Kidney epithelial cell (primary cell): ENCODE measurements around the gene SCAF11. TPM values are rescaled to one million over a fixed set of nuclear protein-coding genes. Genes with fewer than 3 reads are reported as not detected.
A peak's percentile ranks its signal among the peaks of the same experiment; 100 is the strongest.

Experiments used
- DNase-seq: peaks from one replicate; pipeline ENCODE4 v3.0.0-alpha.2; 2010; ENCODE audit warnings: low read depth
- H3K27me3 ChIP-seq: 2 replicates; pipeline ENCODE4 v1.6.0; 2011; ENCODE audit warnings: low read length; ENCODE audit not compliant: control insufficient read depth, insufficient read depth
- H3K36me3 ChIP-seq: 2 replicates; pipeline ENCODE4 v1.5.1; 2011; ENCODE audit warnings: low read length; ENCODE audit not compliant: control insufficient read depth, insufficient read depth
- H3K4me3 ChIP-seq: 2 replicates; pipeline ENCODE4 v1.5.1; 2011; ENCODE audit warnings: low read depth, mild to moderate bottlenecking, control low read depth, low read length
- total RNA-seq: library from RNA; depleted of rRNA; stranded (reverse); fragments of >200 nt; gene quantifications from 2 replicates; pipeline ENCODE4 v1.2.3, GENCODE V29; 2015
- TF ChIP-seq, protein P1 (sequence below): IDR thresholded peaks from 2 replicates; pipeline ENCODE4 v1.5.1; 2011; ENCODE audit warnings: mild to moderate bottlenecking, moderate library complexity, low read length, control low read depth, inconsistent platforms; ENCODE audit not compliant: insufficient read depth, poor library complexity, severe bottlenecking

The SCAF11 gene
- total RNA-seq, 1 donor from 2014 or later, result 108 TPM

DNA sequence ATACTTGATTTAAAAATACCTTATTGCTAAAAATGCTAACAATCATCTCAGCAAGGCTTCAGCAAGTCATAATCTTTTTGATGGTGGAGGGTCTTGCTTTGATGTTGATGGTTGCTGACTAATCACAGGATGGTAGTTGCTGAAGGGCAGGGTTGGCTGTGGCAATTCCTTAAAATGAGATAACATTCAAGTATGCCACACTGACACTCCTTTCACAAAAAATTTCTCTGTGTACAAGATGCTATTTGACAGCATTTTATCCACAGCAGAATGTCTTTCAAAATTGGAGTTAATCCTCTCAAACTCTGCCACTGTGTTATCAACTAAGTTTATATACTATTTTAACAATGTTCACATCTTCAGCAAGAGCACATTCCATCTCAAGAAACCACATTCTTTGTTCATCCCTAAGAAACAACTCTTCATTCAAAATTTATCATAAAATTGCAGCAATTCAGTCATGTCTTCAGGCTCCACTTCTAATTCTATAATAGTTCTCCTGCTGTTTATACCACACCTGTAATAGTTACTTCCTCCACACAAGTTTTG, 16.1 kb downstream of the SCAF11 start:
- Histone ChIP-seq H3K36me3 (no peaks in the 10 kb centered on the region), H3K4me3 (no peak overlapping the region), H3K27me3 (no peaks in the 10 kb centered on the region)
- TF ChIP-seq, protein P1, sequence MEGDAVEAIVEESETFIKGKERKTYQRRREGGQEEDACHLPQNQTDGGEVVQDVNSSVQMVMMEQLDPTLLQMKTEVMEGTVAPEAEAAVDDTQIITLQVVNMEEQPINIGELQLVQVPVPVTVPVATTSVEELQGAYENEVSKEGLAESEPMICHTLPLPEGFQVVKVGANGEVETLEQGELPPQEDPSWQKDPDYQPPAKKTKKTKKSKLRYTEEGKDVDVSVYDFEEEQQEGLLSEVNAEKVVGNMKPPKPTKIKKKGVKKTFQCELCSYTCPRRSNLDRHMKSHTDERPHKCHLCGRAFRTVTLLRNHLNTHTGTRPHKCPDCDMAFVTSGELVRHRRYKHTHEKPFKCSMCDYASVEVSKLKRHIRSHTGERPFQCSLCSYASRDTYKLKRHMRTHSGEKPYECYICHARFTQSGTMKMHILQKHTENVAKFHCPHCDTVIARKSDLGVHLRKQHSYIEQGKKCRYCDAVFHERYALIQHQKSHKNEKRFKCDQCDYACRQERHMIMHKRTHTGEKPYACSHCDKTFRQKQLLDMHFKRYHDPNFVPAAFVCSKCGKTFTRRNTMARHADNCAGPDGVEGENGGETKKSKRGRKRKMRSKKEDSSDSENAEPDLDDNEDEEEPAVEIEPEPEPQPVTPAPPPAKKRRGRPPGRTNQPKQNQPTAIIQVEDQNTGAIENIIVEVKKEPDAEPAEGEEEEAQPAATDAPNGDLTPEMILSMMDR, result no peak
- DNase-seq, result no peak

DNA sequence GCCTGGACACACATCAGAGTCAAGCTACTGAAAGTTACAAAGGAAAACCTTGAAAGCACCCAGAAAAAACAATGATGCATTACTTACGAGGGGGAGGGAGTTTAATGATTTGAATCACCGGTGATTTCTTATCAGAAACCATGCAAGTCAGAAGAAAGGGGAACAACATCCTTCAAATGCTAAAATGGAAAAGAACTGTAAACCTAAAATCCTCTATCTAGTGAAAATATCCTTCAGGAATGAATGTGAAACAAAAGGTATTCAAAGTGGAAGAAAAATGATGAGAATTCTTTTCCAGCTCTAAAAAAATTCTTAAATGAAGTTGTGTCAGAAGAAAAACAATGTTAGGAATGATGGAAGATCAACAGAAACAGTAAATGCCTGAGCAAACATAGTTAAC, 16.8 kb downstream of the SCAF11 start:
- DNase-seq, result no peak
- no peaks in the 10 kb centered on the region for H3K27me3 ChIP-seq
- TF ChIP-seq, protein P1, result no peak
- no peaks in the 10 kb centered on the region for H3K36me3 ChIP-seq
- no peak overlapping the region for H3K4me3 ChIP-seq

DNA sequence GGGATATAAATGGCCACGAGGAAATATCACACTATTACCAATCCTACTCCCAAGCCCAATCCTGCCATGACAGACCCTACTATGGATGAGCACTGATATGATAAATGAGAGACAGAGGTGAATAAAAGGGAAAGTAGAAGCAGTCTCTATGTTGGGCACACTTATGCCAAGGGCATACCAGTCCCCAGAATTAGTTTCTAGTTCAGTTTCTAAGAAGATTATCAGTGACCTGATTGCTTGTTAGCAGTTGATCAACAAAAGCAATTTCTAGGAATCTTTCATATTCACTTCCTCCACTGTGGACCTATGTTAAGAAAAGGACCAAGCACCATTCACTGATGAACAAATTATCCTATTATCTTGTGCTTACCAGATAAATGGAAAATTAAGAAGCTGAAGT, 20.0 kb downstream of the SCAF11 start:
- TF ChIP-seq, protein P1, result no peak
- no peak overlapping the region for H3K4me3 ChIP-seq
- no peak for DNase-seq

DNA sequence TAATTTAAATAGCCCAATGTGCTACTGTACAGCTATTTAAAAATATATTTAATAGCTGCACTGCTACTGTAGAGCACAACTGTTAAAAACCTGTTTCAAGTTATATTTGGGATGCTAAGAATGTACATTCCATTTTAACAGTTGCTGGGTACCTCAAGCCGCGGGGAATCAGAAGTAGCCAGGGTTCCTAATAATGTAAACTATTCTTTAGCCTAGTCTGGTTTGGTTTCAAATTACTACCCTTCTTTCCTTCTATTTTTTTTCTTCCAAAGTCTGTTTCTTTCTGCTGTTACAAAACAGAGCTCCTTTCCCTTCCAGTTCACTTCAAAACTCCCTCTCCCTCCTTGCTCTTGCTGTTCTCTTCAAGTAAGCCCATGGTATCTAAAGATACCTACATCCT, 21.3 kb downstream of the SCAF11 start:
- Histone ChIP-seq H3K36me3 (no peaks in the 10 kb centered on the region), H3K4me3 (no peak overlapping the region), H3K27me3 (no peaks in the 10 kb centered on the region)
- DNase-seq, result no peak
- TF ChIP-seq, protein P1, result no peak

More for the DNA sequence above, 20.0 kb downstream of the SCAF11 start:
- H3K36me3 ChIP-seq, result no peaks in the 10 kb centered on the region
- H3K27me3 ChIP-seq, result no peaks in the 10 kb centered on the region

DNA sequence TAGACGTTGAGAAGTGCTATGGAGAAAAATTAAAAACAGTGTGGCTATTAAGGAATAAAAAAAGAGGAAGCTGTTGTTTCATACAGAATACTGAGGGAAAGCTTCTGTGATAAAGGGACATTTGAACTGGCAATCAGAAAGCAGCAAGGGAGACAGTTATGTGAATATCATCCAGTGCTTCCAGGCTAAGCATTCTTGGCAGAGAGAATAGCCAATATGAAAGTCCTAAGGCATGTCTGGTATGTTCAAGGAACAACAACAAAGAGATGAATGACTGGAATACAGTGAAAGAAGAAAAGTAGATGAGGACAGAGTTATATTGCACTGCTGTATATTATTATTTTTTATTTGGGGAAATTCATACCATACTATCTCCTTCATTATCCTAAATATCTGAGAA, 23.9 kb downstream of the SCAF11 start:
- Histone ChIP-seq H3K27me3 (no peaks in the 10 kb centered on the region), H3K4me3 (no peak overlapping the region), H3K36me3 (no peaks in the 10 kb centered on the region)
- TF ChIP-seq, protein P1, result no peak
- peak; percentile 23 for DNase-seq
